ENCODE results near the gene ATP1A1. TPM values are rescaled to one million over a fixed set of nuclear protein-coding genes. Genes with fewer than 3 reads are reported as not detected.

ATP1A1 gene
- total and polyA plus RNA-seq, 9 of the 15 experiments (the other 6 are each of a cell fraction or from before 2014, with no cell fraction given) = 99.3 to 513 (median 234) TPM

GRCh38 chr1:116370181-116370580 lies 2.9 kb upstream of the ATP1A1 start:
- intact Hi-C loops (cut with micrococcal nuclease) = no loop called here
- CTCF ChIA-PET (ENCODE audit: low intra/inter-chr PET ratio) = no interaction called here

GRCh38 chr1:116371752-116372151 lies 1.3 kb upstream of the ATP1A1 start:
- Histone ChIP-seq H2AFZ (ENCODE audit: low read depth, low read length) (peak overlapping the region; percentile 0; the same call in 1 of the 2 replicates), H3K27me3 (ENCODE audit: control insufficient read depth in 2 of 2, insufficient read depth in 2 of 2, low read length in 2 of 2) (peaks cover 5 to 8% of the 10 kb centered on the region in 2 experiments; a peak in 1 of 5 replicates), H4K20me1 (replicated peaks; ENCODE audit: control insufficient read depth, insufficient read depth, low read length) (peaks cover 28% of the 10 kb centered on the region), H3K9me1 (ENCODE audit: control insufficient read depth, insufficient read depth, low read length) (no peaks in the 10 kb centered on the region), H3K9ac (ENCODE audit: insufficient read depth in 1 of 2, low read depth in 2 of 2, low read length in 2 of 2) (no peak overlapping the region), H3K4me1 (replicated peaks in 1 of 2; ENCODE audit: control insufficient read depth in 2 of 2, insufficient read depth in 2 of 2, low read length in 2 of 2) (peaks cover 15 to 26% of the 10 kb centered on the region in 2 experiments; a peak in 4 of 5 replicates), H3K27ac (ENCODE audit: extremely low read depth, low read depth, low read length) (no peak overlapping the region), H3K9me3 (replicated peaks; ENCODE audit: control insufficient read depth, insufficient read depth, low read depth, low read length) (no peaks in the 10 kb centered on the region), H3K4me2 (ENCODE audit: insufficient read depth, low read length) (no peak overlapping the region), H3K4me3 (no peak overlapping the region), H3K36me3 (ENCODE audit: control insufficient read depth, insufficient read depth, low read length) (peaks cover 7% of the 10 kb centered on the region; the same call in 2 of the 3 replicates), H3K79me2 (ENCODE audit: control insufficient read depth, insufficient read depth, low read length) (peaks cover 35% of the 10 kb centered on the region)
- BruUV-seq (replicated peaks) = no TSS peak
- in situ Hi-C loops (cut with MboI) = no loop called here
- WGBS (ENCODE audit: insufficient coverage, low coverage, missing lambda C conversion rate) = 10% methylated on average over 1 of the region's 1 CpG
- DNase-seq (ENCODE audit: extremely low read depth in 1 of 4, low spot score in 3 of 4) (no peak), FAIRE-seq (no peak), ATAC-seq (no peak)
- intact Hi-C loops (cut with micrococcal nuclease) = no loop called here
- POLR2A ChIA-PET = interaction anchor here (0.8 to 4.7 kb wide), 3 partner anchors 10 to 44 kb away, joined by 3 to 33 read pairs (median 3); no protein-coding TSS in a partner anchor
- CTCF ChIA-PET (ENCODE audit: low intra/inter-chr PET ratio) = no interaction called here
- TF ChIP-seq GTF2A2 (tag; IDR thresholded peaks at IDR 0.05) (no peak), ZNF184 (CRISPR knock-in tag; IDR thresholded peaks at IDR 0.05) (no peak)

More at GRCh38 chr1:116370181-116370580, 2.9 kb upstream of the ATP1A1 start:
- H3K27ac ChIP-seq (ENCODE audit: extremely low read depth, low read depth, low read length) = no peak overlapping the region
- no TSS peak for BruUV-seq (replicated peaks)
- no peak overlapping the region for H3K4me3 ChIP-seq
- POLR2A ChIA-PET = interaction anchor here (2.1 kb wide), 1 partner anchor 11 kb away, joined by 4 read pairs; no protein-coding TSS in a partner anchor
- peaks cover 12% of the 10 kb centered on the region for H4K20me1 ChIP-seq (replicated peaks; ENCODE audit: control insufficient read depth, insufficient read depth, low read length)
- H2AFZ ChIP-seq (ENCODE audit: low read depth, low read length) = no peak overlapping the region
- no peak for DNase-seq (ENCODE audit: extremely low read depth in 1 of 4, low spot score in 3 of 4)
- H3K9me3 ChIP-seq (replicated peaks; ENCODE audit: control insufficient read depth, insufficient read depth, low read depth, low read length) = no peaks in the 10 kb centered on the region
- H3K4me2 ChIP-seq (ENCODE audit: insufficient read depth, low read length) = no peak overlapping the region
- H3K79me2 ChIP-seq (ENCODE audit: control insufficient read depth, insufficient read depth, low read length) = peaks cover 20% of the 10 kb centered on the region
- no peak overlapping the region for H3K9ac ChIP-seq (ENCODE audit: insufficient read depth in 1 of 2, low read depth in 2 of 2, low read length in 2 of 2)
- peaks cover 5 to 8% of the 10 kb centered on the region in 2 experiments; a peak in 2 of 5 replicates for H3K27me3 ChIP-seq (ENCODE audit: control insufficient read depth in 2 of 2, insufficient read depth in 2 of 2, low read length in 2 of 2)
- no peak for TF ChIP-seq ZSCAN29 (IDR thresholded peaks at IDR 0.05)
- peaks cover 4% of the 10 kb centered on the region; the same call in 2 of the 3 replicates for H3K36me3 ChIP-seq (ENCODE audit: control insufficient read depth, insufficient read depth, low read length)
- ATAC-seq = no peak
- WGBS (ENCODE audit: insufficient coverage, low coverage, missing lambda C conversion rate) = 0% methylated on average over 2 of the region's 2 CpGs
- H3K9me1 ChIP-seq (ENCODE audit: control insufficient read depth, insufficient read depth, low read length) = no peaks in the 10 kb centered on the region
- in situ Hi-C loops (cut with MboI) = no loop called here
- FAIRE-seq = no peak
- H3K4me1 ChIP-seq (replicated peaks in 1 of 2; ENCODE audit: control insufficient read depth in 2 of 2, insufficient read depth in 2 of 2, low read length in 2 of 2) = peaks cover 10 to 13% of the 10 kb centered on the region in 2 experiments; a peak in 4 of 5 replicates
